OCI-LY3 (cell line): ENCODE results near the gene GPX5.

Experiments
- H2AFZ ChIP-seq: fragments of 200-600, 300-600 bp; shearing (Covaris generic); 2 replicates; pipeline ENCODE4 v1.6.0; 2014; ENCODE audit warnings: antibody characterized with exemption, low read depth, low read length
- H3K27ac ChIP-seq: fragments of 200-600, 300-600 bp; sonication (generic); 2 replicates; pipeline ENCODE4 v1.5.1; 2014; ENCODE audit warnings: mild to moderate bottlenecking, low read length, moderate library complexity, mixed read lengths
- H3K27me3 ChIP-seq: fragments of 200-600, 300-600 bp; sonication (generic); 2 replicates; pipeline ENCODE4 v1.6.1; 2014; ENCODE audit warnings: low read depth, low read length, mixed read lengths
- H3K36me3 ChIP-seq: fragments of 200-600, 300-600 bp; sonication (generic); replicated peaks from 2 replicates; pipeline ENCODE3; 2014; ENCODE audit warnings: low read depth, low read length, mixed read lengths
- H3K4me1 ChIP-seq: fragments of 300-600, 200-600 bp; sonication (generic); 2 replicates; pipeline ENCODE4 v1.6.1; 2014; ENCODE audit warnings: low read length, mixed read lengths
- H3K4me2 ChIP-seq: fragments of 200-600, 300-600 bp; sonication (generic); 2 replicates; pipeline ENCODE4 v1.6.1; 2014; ENCODE audit warnings: low read length, mixed read lengths
- H3K4me3 ChIP-seq: fragments of 300-600, 200-600 bp; sonication (generic); 2 replicates; pipeline ENCODE4 v1.5.1; 2014; ENCODE audit warnings: antibody characterized with exemption, mild to moderate bottlenecking, low read length, moderate library complexity
- H3K79me2 ChIP-seq: fragments of 300-600, 200-600 bp; shearing (Covaris generic); 2 replicates; pipeline ENCODE4 v1.6.1; 2014; ENCODE audit warnings: mild to moderate bottlenecking, low read length, mixed read lengths
- H3K9ac ChIP-seq: fragments of 300-600, 200-600 bp; shearing (Covaris generic); 2 replicates; pipeline ENCODE4 v1.6.0; 2014; ENCODE audit warnings: mild to moderate bottlenecking, low read length, moderate library complexity
- H3K9me3 ChIP-seq: fragments of 200-600, 300-600 bp; shearing (Covaris generic); 2 replicates; pipeline ENCODE4 v1.6.1; 2014; ENCODE audit warnings: low read length, mixed read lengths; ENCODE audit not compliant: insufficient read depth
- H4K20me1 ChIP-seq: fragments of 200-600, 300-600 bp; sonication (generic); 2 replicates; pipeline ENCODE4 v1.6.1; 2016; ENCODE audit warnings: low read length, mixed read lengths; ENCODE audit not compliant: insufficient read depth
- CTCF ChIP-seq: fragments of 200-600, 300-600 bp; sonication (generic); IDR thresholded peaks from 2 replicates; pipeline ENCODE4 v1.5.1; 2014; ENCODE audit warnings: antibody characterized with exemption, low read length, low read depth
- EZH2phosphoT487 ChIP-seq: fragments of 200-600 bp; shearing (Covaris generic); IDR thresholded peaks from 2 replicates; pipeline ENCODE4 v1.6.1; 2018; ENCODE audit warnings: antibody characterized with exemption, mixed run types, low read depth

Gene GPX5

GRCh38 chr6:28531479-28532128, 5.9 kb downstream of the GPX5 start:
- TF ChIP-seq EZH2phosphoT487 (no peak), CTCF (no peak)
- Histone ChIP-seq H3K4me3 (no peak overlapping the region), H3K27me3 (0 out of 2 replicates have a peak, but pooled peaks cover 3% of the 10 kb centered on the region), H3K9me3 (no peaks in the 10 kb centered on the region), H4K20me1 (no peaks in the 10 kb centered on the region), H3K4me2 (no peak overlapping the region), H3K4me1 (no peaks in the 10 kb centered on the region), H3K9ac (no peak overlapping the region), H3K27ac (no peak overlapping the region), H2AFZ (no peak overlapping the region), H3K36me3 (no peaks in the 10 kb centered on the region), H3K79me2 (no peaks in the 10 kb centered on the region)

- no peaks in the 10 kb centered on the region for H4K20me1 ChIP-seq
- H3K9me3 ChIP-seq = no peaks in the 10 kb centered on the region
- H3K4me1 ChIP-seq = no peaks in the 10 kb centered on the region
- no peak overlapping the region for H3K27ac ChIP-seq
- H3K79me2 ChIP-seq = no peaks in the 10 kb centered on the region
- no peak overlapping the region for H3K9ac ChIP-seq
- TF ChIP-seq EZH2phosphoT487 (no peak), CTCF (no peak)
- no peak overlapping the region for H2AFZ ChIP-seq
- no peak overlapping the region for H3K4me2 ChIP-seq
- no peaks in the 10 kb centered on the region for H3K27me3 ChIP-seq
- H3K36me3 ChIP-seq = no peaks in the 10 kb centered on the region
- no peak overlapping the region for H3K4me3 ChIP-seq
Observed at GRCh38 chr6:28534306-28534705, 8.6 kb downstream of the GPX5 start.

GRCh38 chr6:28534875-28535274, 9.2 kb downstream of the GPX5 start:
- Histone ChIP-seq H3K79me2 (no peaks in the 10 kb centered on the region), H3K27me3 (no peaks in the 10 kb centered on the region), H2AFZ (no peak overlapping the region), H3K4me2 (no peak overlapping the region), H3K27ac (no peak overlapping the region), H3K36me3 (no peaks in the 10 kb centered on the region), H4K20me1 (no peaks in the 10 kb centered on the region), H3K9ac (no peak overlapping the region), H3K9me3 (no peaks in the 10 kb centered on the region), H3K4me3 (no peak overlapping the region), H3K4me1 (no peaks in the 10 kb centered on the region)
- TF ChIP-seq CTCF (no peak), EZH2phosphoT487 (no peak)

- Histone ChIP-seq H3K4me3 (no peak overlapping the region), H3K4me1 (no peaks in the 10 kb centered on the region), H3K79me2 (no peaks in the 10 kb centered on the region), H3K27ac (no peak overlapping the region), H3K9me3 (no peaks in the 10 kb centered on the region), H3K27me3 (no peaks in the 10 kb centered on the region), H4K20me1 (no peaks in the 10 kb centered on the region), H3K9ac (no peak overlapping the region), H3K4me2 (no peak overlapping the region), H2AFZ (no peak overlapping the region), H3K36me3 (no peaks in the 10 kb centered on the region)
- TF ChIP-seq EZH2phosphoT487 (no peak), CTCF (no peak)
Observed at GRCh38 chr6:28537065-28537464, 11.4 kb downstream of the GPX5 start.
